GM12801 (cell line): Measurements from ENCODE around the gene APOB.

Experiments used
- CTCF ChIP-seq: IDR thresholded peaks from one replicate; pipeline ENCODE4 v1.5.1; 2011; ENCODE audit warnings: control low read depth; ENCODE audit not compliant: insufficient read length; ENCODE audit errors: extremely low read depth

Gene APOB

GRCh38 chr2:21018290-21018689 lies 25.6 kb downstream of the APOB start:
- no peak for TF ChIP-seq CTCF

- TF ChIP-seq CTCF = no peak
Observed at GRCh38 chr2:21017748-21018276, 26.1 kb downstream of the APOB start.

- no peak for TF ChIP-seq CTCF
Observed at GRCh38 chr2:21015281-21015645, 28.6 kb downstream of the APOB start.

GRCh38 chr2:21014364-21015280 lies 29.3 kb downstream of the APOB start:
- no peak for TF ChIP-seq CTCF

GRCh38 chr2:21013043-21013816 lies 30.6 kb downstream of the APOB start:
- no peak for TF ChIP-seq CTCF

- TF ChIP-seq CTCF = no peak
Observed at GRCh38 chr2:21012557-21012937, 31.3 kb downstream of the APOB start.

GRCh38 chr2:21011876-21012556 lies 31.9 kb downstream of the APOB start:
- TF ChIP-seq CTCF = no peak
